Measurements from ENCODE around the gene LIPC.
A peak's percentile ranks its signal among the peaks of the same experiment; 100 is the strongest.

Gene LIPC

DNA sequence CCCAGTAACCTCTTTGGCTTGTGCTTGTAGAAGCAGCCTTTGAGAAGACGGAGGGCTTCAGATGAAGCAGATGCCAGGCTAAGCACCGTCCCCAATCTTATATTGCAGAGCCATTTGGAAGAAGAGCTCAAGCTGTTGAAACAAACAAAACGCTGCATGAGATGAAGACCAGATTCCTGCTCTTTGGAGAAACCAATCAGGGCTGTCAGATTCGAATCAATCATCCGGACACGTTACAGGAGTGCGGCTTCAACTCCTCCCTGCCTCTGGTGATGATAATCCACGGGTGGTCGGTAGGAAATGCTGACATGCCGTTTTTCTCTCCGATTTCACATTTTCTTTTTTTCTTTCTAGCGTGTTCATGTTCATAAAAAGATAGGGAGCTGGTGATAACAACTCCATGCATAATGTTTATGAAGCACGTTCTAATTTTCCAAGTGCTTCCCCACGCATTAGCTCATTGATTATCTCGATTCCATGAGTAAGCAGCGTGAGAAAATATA lies 106.5 kb downstream of the LIPC start:
- no peak for DNase-seq (ENCODE audit: low spot score)

DNA sequence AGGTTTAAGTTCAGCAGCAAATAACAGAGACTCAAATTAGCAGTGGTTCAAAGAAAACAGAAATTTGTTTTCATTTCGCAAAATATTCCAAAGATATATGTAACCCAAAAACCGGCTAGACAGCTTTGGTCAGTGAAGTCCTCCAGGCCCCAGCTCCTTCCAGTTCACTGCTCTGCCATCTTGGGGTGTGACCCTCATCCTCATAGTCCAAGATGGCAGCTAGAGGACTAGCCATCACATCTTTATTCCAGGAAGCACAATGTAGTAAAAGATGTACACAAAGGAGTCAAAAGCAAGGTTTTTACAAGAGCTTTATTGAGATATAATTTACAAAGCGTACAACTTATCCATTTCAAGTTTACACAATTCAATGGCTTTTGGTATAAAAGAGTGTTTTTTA lies 107.1 kb downstream of the LIPC start:
- DNase-seq (ENCODE audit: low spot score), result no peak

DNA sequence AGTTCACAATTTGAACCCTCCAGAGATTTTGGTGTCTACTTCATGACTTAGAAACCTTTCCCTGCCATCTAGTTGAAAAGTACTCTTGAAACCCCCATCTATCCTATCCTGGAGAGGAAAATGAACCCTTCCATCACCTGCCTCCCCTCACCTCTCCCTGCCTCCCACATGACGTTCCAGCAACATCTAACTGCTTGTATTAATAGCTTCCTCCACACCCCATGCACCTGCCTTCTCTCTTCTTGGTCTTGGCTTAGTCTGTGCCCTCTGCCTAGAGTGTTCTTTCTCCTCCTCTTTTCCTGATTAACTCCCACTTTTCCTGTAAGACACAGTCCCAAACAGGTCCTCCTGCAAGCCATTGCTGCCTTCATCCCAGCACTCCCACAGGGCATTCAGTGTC lies 107.8 kb downstream of the LIPC start:
- DNase-seq (ENCODE audit: low spot score), result no peak

DNA sequence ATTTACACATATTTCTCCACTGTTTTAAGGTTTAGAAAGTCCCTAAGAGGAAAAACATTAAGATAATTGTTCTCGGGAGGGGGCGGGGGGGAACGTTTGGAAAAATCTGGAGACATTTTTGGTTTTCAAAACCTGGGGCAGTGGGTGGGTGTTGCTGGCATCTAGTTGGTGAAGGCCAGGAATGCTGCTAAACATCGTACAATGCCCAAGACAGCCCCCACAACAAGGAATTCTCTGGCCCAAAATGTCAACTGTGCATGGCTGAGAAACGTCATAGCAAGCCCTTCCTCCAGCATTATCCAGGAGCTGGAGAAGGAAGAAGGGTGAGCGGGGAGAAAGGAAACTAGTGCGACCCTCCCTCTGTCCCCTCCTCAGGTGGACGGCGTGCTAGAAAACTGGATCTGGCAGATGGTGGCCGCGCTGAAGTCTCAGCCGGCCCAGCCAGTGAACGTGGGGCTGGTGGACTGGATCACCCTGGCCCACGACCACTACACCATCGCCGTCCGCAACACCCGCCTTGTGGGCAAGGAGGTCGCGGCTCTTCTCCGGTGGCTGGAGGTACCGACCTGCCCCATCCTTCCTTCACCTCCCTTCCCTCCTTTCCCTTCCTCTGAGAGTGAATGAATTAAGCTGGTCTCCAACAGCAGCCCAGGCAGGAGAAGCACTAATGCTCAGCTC lies 109.8 kb downstream of the LIPC start:
- DNase-seq (ENCODE audit: low spot score), result no peak

DNA sequence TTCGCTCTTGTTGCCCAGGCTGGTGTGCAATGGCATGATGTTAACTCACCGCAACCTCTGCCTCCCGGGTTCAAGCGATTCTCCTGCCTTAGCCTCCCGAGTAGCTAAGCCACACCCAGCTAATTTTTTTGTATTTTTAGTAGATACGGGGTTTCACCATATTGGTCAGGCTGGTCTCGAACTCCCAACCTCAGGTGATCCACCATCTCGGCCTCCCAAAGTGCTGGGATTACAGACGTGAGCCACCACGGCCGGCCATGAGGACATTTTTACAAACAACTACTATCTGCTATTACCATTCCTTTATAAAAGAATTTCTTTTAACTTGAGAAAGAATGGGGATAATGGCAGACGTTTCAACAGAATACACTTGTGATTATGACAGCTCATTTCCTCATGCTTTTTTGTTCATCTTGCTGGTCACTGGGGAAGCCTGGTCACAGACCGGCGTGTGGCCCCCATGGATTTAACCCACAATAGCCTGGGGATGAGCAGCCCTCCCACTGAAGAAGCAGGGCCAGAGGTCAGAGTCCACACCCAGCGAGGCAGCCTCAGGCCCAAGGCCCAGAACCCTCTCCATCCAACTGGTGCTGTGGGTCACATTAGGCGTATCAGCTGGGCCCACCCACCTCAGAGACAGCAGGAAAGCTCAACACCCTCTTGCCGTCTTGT lies 112.0 kb downstream of the LIPC start:
- DNase-seq (ENCODE audit: low spot score), result no peak

DNA sequence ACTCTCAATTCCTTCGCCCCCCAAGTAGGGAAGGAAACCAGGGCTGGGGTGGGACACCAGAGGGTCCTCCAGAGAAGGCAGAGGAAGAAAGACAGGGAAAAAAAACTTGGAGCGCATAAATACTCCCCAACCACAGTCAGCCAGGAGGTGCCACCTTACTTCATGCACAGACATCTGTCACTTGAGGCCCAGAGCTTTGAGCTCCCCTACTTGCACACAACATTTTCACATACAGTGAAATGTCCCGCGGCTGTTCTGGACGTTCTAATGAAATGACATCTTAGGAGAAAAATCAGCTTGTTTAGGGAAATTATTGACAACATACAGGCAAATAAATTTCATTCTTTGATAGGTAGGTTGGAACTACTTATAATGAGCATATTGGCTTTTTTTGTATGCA lies 113.0 kb downstream of the LIPC start:
- no peak for DNase-seq (ENCODE audit: low spot score)

DNA sequence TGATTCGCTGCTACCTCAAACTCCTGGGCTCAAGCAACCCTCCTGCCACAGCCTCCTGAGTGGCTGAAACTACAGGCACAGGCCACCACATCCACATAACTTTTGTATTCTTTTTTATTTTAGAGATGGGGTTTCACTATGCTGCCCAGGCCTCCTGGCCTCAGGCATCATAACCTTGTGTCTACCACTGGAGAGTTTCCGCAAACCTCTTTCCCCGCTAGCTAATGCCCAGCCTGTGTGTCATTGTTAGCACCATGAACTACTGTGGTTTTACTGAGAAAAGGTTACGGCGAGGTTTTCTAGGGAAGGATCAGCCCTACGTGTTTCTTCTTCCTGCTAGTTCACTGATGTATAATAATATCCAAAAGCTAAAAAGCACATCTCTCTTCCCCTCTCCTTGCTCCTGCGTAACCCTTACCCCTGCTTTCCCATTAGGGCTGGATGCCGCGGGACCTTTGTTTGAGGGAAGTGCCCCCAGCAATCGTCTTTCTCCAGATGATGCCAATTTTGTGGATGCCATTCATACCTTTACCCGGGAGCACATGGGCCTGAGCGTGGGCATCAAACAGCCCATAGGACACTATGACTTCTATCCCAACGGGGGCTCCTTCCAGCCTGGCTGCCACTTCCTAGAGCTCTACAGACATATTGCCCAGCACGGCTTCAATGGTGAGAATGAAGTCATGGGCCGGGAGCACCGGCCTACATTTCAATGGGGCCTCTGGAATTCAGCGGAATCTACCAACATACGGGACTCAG lies 113.7 kb downstream of the LIPC start:
- DNase-seq (ENCODE audit: low spot score), result no peak

DNA sequence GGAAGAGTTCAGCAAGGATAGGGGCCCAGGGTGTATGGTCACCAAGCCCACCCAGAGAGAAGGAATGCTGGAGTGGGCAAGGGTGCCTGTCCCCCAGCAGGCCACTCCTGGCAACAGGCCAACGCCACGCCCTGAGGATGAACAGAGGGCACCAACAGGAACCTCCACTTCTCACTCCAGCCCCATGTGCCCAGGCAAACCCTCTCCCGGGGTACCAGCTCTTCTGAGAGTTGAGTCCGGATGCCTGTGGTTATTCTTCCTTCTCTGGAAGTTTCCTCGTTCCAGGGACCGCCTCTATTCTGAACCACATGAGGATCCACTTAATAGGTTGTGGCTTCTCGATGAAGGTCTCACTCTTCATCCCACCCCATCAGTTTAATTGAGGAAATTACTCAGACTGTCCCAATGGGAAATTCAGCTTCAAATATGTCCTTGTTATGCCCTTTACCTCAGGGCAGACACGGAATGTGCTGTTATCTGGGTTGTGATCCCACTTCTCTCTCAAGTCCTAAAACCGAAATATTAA lies 114.3 kb downstream of the LIPC start:
- no peak for DNase-seq (ENCODE audit: low spot score)

DNA sequence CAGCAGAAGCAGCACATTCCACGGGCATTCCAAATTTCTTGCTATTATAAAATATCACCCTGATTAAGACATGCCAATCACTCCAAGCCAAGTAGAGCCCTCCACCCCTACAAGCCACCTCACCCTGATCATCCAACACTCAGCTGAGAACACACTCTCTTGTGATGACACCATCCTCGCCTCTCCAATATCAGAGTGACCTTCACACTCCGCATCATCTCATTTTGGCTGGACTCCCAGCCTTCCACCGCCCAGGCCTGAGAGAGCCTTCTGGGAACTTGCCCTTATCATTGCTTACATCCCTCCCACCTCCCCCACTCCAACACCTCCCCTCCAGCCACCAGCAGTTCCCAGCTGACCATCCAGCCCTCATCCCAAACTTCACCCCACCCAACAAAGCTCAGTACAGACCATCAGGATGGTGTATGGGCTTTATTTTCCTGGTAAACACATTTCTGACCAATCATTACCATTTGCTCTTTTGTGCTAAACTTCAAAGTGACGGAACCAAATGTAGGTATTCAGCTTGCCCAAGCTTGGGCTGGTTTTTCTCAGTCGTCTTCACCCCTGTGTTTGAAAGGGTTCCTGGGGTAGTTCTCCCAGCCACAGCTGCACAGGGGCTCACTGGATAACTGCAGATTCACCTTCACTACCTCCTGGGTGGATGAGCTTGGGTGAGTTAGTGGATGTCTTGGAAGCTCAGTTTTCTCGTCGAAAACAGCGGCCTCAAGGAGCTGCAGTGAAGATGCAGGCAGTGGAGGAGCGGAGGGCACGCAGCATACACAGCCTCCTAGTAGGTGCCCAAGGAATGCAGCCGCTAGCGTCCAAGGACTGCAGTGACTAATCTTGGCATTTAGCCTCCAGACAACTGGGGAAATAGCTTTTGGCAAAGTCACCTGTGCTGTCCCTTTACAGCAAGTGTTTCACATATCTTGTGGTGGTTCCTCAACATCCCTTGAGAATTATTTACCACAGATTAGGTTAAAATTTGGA lies 115.1 kb downstream of the LIPC start:
- no peak for DNase-seq (ENCODE audit: low spot score)

DNA sequence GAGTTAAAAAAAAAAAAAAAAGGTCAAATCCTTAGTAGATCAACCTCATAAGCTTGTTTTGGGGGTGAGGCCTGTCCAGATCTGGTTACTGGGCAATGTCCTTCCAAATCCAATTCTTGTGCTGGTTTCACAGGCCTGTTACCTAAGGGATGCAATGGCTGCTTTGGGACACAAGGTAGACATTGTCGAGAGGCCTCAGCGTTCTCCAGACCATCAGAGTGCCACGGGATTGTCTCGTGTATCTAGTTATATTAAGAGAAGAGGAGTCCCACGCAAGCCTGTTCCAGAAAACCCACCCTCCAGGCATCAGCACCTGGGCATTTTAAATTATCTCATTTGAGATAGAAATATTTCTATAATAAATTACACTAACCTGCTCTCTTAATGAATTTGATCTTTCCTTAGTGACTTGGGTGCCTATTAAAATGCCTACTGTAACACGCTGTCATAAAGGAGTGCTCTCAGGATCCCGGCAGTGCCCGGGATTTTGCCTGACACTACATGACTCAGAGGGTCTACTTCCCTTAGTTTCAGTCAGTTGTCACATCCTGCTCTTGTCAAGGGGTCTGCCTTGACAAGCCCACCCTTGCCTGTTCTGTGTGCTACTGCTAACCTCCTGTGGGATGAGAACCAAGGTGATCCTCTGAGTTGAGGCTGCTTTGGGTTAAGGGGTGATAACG lies 116.0 kb downstream of the LIPC start:
- DNase-seq (ENCODE audit: low spot score), result no peak

DNA sequence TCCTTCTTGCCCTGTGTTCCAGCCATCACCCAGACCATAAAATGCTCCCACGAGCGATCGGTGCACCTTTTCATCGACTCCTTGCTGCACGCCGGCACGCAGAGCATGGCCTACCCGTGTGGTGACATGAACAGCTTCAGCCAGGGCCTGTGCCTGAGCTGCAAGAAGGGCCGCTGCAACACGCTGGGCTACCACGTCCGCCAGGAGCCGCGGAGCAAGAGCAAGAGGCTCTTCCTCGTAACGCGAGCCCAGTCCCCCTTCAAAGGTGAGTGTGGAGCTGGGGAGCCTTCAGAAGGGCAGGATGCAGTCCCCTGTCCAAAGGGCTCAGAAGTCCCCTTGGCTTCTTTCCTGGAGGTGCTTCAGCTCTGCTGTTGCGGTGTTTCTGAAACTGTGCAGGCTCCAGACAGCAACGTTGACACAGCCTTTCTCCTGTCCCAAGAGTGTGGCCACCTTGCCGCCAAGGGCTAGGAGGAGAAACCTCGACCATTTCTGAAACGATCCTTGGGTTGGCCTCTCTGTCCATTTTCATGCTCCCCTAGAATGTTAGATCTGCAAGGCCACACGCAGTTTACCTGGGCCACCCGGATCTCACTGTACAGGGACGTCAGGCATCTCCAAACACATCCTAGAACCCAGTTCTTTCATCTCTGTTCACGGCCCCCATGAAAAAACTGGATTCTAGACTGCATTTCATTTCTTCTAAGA lies 116.7 kb downstream of the LIPC start:
- DNase-seq (ENCODE audit: low spot score), result no peak

DNA sequence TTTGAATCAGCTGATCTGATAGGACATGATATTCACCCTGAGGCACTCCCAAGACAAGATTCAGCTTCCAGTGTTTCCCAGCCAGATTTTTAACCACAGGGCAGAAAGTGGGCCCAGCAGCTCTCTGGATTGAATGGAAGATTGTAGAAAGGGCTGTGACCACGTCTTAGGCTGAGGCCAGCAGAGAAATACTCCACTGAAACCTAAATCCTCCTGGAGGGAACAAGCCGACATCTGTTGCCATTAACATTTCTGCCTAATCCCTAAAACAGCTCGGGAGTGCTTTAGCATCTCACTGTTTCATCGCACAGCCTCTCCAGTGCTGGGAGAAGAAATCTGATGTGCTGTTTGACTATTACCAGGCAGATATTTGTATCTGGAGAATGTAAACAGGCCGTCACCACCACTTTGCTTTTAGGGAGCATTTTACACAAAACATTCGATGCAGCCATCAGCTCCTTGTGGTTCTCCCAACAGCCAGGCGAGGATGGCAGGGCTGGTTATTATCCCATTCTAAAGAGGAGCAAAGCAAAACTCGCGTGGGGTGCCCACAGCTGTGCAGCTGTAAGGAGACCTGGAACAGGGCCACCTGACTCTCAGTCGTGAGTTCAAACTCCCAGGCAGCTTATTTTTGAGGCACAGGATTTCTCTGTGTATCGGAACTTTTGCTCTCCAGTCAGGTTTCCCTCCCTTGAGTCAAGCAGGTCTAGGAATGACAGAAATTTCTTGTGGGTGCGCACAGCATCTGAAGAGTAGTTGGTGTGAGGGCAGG lies 117.4 kb downstream of the LIPC start:
- no peak for DNase-seq (ENCODE audit: low spot score)

DNA sequence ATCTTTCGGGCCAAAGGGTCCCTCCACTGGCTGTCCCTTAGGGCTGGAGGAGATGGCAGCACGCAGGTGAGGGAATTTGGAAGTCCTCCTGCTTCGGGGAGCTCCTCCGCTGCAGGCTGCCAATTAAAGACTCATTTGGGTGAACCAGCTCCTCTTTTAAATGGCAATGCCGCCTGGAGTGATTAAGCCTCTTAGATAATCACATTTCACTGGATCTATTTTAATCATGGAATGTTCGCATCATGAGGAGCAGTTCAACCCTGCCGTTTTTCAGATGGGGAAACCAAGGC lies 117.9 kb downstream of the LIPC start:
- no peak for DNase-seq (ENCODE audit: low spot score)

DNA sequence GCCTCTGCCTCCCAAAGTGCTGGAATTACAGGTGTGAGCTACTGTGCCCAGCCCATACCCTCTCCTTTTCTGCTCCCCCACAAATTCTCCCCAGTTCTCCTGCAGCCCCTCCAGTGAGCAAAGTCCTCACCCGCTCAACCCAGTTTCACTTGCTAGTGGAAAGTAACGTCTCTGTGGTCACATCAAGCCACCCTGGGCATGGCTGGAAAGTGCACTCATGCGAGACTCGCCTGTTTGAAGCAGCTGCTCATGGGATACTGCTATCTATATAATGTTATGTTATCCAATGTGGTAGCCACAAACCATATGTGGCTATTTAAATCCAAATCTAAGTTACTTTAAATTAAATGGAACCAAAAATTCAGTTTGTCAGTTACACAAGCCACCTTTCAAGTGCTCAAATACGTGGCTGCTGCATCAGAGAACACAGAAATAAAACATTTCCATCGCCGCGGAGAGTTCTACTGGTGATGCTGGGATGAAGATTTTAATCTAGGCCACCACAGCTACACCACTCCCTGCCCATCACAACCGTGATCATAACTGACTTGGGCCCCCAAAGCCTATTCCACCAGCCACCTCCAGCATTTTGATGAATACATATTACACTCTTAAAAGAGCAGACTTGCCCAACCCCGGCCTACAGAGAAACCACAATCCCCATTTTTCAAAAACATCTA lies 119.4 kb downstream of the LIPC start:
- DNase-seq (ENCODE audit: low spot score), result no peak

DNA sequence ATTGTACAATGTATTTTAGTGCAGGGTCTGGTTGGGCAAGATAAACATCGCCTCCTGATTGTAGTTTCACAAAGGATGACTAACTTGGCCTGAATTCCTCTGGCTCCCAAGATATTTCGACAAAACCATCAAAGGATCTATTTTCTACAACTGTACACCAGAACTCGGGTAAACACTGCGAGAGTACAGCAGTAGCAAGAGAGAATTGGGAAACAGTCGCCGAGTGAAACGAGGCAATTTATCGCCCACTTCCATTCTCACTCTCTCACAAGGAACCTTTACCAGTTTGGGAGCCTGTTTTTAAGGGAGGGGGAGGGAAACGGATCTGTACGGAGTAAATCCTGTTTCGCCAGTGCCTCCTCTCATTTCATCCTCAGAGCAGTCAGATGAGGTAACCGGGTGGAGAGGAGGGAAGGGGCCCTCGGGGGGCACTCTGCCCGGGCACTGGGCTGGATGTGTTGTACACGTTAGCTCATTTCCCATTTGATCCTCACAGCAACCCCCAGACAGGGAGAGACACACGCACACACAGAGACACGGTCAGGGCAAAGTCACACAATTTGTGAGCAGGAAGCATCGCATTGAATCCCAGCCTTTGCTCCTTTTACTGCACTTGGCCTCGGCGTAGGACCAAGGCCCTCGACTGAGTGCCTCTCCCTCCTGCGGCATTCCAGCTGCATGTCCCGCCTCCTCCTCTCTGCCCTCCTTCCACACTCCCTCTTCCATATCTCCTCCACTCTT lies 120.1 kb downstream of the LIPC start:
- DNase-seq (ENCODE audit: low spot score), result peak; percentile 46

DNA sequence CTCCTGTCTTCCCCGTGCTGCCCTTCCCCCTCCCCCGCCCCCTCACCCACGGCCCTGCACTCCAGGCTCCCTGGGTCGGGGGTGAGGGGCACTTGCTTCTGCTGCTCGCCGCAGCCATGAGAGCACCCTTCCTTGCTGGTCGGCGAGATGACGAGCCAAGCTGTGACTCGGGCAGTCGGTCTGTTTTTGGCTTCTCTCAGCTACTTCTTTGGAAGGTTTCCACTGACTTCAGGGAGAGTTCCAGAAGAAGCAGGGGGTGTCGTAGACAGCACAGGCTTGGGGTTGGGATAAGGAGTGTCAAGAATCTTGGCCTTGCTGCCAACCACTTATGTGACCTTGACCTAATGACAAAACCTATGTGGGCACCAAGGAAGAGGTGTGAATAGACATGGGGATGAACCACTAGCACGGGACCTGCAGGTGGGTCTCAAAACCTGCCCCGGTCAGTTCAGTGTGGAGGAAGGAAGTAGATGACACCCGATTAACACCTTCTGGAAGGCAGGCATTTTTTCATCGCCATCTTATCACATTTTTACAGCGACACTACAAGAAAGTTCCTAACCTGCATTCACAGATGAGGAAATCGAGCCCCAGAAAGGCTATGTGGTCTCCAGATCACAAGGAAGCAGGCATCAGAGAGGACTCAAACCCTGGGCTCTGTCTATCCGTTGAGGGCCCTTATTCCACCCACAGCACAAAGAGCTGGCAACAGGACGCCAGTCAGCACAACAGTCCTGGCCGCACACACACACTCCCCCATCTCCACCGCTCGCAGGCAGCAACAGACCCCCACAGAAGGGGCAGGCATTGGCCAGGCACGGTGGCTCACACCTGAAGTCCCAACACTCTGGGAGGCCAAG lies 120.9 kb downstream of the LIPC start:
- DNase-seq (ENCODE audit: low spot score), result no peak

DNA sequence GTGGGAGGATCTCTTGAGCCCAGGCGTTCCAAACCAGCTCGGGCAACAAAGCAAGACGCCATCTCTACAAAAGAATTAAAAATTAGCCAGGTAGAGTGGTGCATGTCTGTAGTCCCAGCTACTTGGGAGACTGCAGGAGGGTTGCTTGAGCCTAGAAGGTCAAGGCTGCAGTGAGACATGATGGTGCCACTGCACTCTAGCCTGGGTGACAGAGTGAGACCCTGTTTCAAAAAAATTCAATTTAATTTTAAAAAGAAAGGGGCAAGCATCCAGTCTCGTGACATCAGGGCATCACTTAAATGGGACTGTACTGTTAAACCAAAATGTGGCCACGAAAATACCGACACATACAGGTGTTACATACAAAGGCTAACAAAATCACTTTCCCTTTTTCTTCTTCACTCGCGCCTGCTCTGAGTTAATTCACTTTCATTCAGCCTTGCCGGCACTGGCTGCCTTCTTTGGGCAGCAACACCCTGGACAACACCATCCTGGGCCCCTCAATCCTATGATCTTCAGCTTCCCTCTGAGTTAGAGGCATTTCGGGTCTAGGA lies 121.7 kb downstream of the LIPC start:
- no peak for DNase-seq (ENCODE audit: low spot score)
